Activated naive CD4-positive, alpha-beta T cell treated with anti-CD3 and anti-CD28 coated beads, Interleukin-2, amount 10 ng/mL, durations not matched to agents 5 hours and 36 hours (primary cell): ENCODE data around the gene AFTPH. TPM values are rescaled to one million over a fixed set of nuclear protein-coding genes. Genes with fewer than 3 reads are reported as not detected.

ENCODE experiments used
- microRNA-seq: library from miRNA; unstranded; fragments of <30 nt; microRNA quantifications from one replicate; pipeline ENCODE4 v1.2.0, GENCODE V29; 2022; ENCODE audit warnings: borderline microRNAs expressed, borderline replicate concordance
- total RNA-seq, 2 experiments: library from RNA; stranded (reverse); gene quantifications; one replicate each; pipeline ENCODE4 v1.2.3, GENCODE V29; 2021

Gene AFTPH, protein sequence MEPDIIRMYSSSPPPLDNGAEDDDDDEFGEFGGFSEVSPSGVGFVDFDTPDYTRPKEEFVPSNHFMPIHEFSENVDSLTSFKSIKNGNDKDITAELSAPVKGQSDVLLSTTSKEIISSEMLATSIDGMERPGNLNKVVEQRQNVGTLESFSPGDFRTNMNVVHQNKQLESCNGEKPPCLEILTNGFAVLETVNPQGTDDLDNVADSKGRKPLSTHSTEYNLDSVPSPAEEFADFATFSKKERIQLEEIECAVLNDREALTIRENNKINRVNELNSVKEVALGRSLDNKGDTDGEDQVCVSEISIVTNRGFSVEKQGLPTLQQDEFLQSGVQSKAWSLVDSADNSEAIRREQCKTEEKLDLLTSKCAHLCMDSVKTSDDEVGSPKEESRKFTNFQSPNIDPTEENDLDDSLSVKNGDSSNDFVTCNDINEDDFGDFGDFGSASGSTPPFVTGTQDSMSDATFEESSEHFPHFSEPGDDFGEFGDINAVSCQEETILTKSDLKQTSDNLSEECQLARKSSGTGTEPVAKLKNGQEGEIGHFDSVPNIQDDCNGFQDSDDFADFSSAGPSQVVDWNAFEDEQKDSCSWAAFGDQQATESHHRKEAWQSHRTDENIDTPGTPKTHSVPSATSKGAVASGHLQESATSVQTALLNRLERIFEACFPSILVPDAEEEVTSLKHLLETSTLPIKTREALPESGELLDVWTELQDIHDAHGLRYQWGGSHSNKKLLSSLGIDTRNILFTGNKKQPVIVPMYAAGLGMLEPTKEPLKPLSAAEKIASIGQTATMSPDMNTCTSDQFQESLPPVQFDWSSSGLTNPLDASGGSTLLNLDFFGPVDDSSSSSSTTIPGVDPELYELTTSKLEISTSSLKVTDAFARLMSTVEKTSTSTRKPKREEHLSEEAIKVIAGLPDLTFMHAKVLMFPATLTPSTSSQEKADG
- total RNA-seq: 10 to 100 TPM; 32.2 to 34.1 TPM

DNA sequence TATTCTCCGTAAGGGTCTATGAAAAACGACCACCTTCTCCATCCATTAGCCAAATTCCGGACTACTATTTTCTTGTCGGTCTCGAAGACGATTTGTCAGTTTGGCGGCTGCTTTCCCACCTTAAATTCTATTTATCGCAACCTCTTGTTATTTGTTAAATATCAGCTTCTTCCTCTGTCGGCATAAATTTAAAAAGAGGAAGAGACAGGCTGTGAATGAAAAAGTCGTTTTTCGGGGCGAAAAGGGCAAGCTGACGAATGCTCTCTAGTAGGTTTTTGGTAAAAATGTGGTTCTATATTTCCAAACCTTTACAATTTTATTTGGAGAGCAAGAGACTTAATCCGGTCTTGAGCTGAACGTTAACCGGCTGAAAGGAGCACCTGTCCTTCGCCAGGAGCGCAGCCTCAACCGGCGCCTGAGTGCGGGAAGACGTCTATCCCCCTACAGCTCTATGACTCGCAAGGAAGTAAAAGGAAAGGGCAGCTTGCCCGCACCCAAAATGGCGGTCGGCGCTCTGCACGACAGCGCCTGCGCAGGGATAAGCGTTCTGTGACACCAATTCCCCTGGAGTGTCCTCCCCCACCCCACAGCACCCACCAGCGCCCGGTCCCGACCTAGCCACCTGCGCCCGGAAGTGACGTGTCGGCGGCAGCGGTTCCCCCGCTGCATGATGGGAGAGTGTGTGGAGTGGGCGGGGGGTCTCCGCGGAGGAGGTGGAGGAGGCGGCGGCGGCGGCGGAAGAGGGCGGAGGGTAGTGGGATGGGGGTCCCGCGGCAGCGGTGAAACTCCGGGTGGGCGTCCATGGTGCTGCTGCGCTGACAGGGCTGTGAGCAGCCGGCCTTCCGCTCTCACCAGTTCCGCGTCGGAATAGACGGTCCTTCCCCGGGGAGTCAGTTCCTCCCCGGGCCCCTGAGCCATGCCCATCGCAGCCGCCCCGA is at the start of gene AFTPH:
AFTPH (plus strand) TSS at position 663 of the 938 bp plus-strand sequence. CDS start 27,147 bp downstream, outside the sequence.

Small RNA genes lying within 50 kb of the gene (microRNA-seq; reads per million reads assigned to microRNA genes)
- not detected for gene MIR4434

Other genes starting within 250 kb of the AFTPH start
- 1 to 10 TPM in 1 of 2 experiments, under 1 TPM in 1; 0.84 to 1.8 TPM for gene LGALSL, start 70.2 kb upstream of the AFTPH start, total RNA-seq
- 10 to 100 TPM; 17.3 to 18.1 TPM for gene SERTAD2, start 129.6 kb downstream of the AFTPH start, total RNA-seq